HG03175 (cell line): ENCODE measurements around the gene POLR3E.
"Not testable (repeated sequence)": the region's sequence is repeated elsewhere in the genome, so short reads cannot be mapped to it uniquely, and the experiment has no call there.

Source experiments
- ATAC-seq: cut with Tn5 transposase; IDR thresholded peaks from one replicate; pipeline ENCODE4 v1.9.1; 2021; ENCODE audit warnings: mild to moderate bottlenecking, moderate library complexity; ENCODE audit not compliant: unreplicated experiment

Gene POLR3E

GRCh38 chr16:22333457-22333994 lies 36.3 kb downstream of the POLR3E start:
- ATAC-seq: no peak

GRCh38 chr16:22335668-22336246 lies 38.5 kb downstream of the POLR3E start:
- no peak for ATAC-seq

GRCh38 chr16:22336581-22336980 lies 39.4 kb downstream of the POLR3E start:
- no peak for ATAC-seq

- ATAC-seq: no peak
Measured at GRCh38 chr16:22337045-22337444, 39.8 kb downstream of the POLR3E start.

- no peak for ATAC-seq
Measured at GRCh38 chr16:22337849-22338635, 40.8 kb downstream of the POLR3E start.

GRCh38 chr16:22340945-22341344 lies 43.7 kb downstream of the POLR3E start:
- no peak for ATAC-seq

GRCh38 chr16:22342082-22342481 lies 44.9 kb downstream of the POLR3E start:
- no peak for ATAC-seq

GRCh38 chr16:22346483-22346882 lies 49.3 kb downstream of the POLR3E start:
- ATAC-seq: no peak

GRCh38 chr16:22347100-22347820 lies 50.1 kb downstream of the POLR3E start:
- ATAC-seq: no peak

- no peak for ATAC-seq
Measured at GRCh38 chr16:22348291-22348690, 51.1 kb downstream of the POLR3E start.

GRCh38 chr16:22351017-22351416 lies 53.8 kb downstream of the POLR3E start:
- ATAC-seq: not testable (repeated sequence)

- no peak for ATAC-seq
Measured at GRCh38 chr16:22352140-22352539, 54.9 kb downstream of the POLR3E start.

- no peak for ATAC-seq
Measured at GRCh38 chr16:22352723-22353122, 55.5 kb downstream of the POLR3E start.

GRCh38 chr16:22353191-22353919 lies 56.1 kb downstream of the POLR3E start:
- no peak for ATAC-seq

GRCh38 chr16:22353933-22354541 lies 56.8 kb downstream of the POLR3E start:
- no peak for ATAC-seq

GRCh38 chr16:22355487-22355908 lies 58.3 kb downstream of the POLR3E start:
- no peak for ATAC-seq

GRCh38 chr16:22356930-22357634 lies 59.9 kb downstream of the POLR3E start:
- ATAC-seq: peak; percentile 20

GRCh38 chr16:22357635-22357971 lies 60.4 kb downstream of the POLR3E start:
- ATAC-seq: peak; percentile 74

GRCh38 chr16:22358000-22358399 lies 60.8 kb downstream of the POLR3E start:
- no peak for ATAC-seq

- ATAC-seq: no peak
Measured at GRCh38 chr16:22359679-22360078, 62.5 kb downstream of the POLR3E start.
